GM10266 (cell line): ENCODE data around the gene GON4L.
"Not testable (repeated sequence)": the region's sequence is repeated elsewhere in the genome, so short reads cannot be mapped to it uniquely, and the experiment has no call there.

Experiments
- DNase-seq: peaks from one replicate; pipeline ENCODE4 v3.0.0; 2012; ENCODE audit errors: extremely low spot score
- TF ChIP-seq, protein P1 (sequence below): IDR thresholded peaks from 2 replicates; pipeline ENCODE4 v1.5.1; 2012; ENCODE audit warnings: mild to moderate bottlenecking, low read depth; ENCODE audit not compliant: control insufficient read depth, insufficient read depth; ENCODE audit errors: missing control alignments

GON4L gene

DNA sequence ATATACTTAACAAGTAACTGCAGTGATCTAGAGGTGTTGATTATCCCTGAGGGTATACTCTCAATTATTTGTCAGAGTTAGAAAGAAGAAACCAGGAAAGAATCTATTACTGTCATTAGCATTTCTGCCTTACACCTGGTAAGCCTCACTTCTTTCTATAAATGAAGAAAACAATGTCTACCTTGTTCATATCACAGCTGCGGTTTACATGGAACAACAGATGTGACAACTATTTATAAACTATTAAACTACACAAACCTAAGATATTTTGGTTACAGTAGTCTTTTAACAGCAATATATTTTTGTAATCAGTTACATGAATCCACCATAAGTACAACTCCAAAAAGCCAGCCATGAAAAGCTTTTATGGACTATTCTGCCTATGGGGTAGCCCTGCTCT lies 40.7 kb downstream of the GON4L start:
- DNase-seq, result no peak
- TF ChIP-seq, protein P1, sequence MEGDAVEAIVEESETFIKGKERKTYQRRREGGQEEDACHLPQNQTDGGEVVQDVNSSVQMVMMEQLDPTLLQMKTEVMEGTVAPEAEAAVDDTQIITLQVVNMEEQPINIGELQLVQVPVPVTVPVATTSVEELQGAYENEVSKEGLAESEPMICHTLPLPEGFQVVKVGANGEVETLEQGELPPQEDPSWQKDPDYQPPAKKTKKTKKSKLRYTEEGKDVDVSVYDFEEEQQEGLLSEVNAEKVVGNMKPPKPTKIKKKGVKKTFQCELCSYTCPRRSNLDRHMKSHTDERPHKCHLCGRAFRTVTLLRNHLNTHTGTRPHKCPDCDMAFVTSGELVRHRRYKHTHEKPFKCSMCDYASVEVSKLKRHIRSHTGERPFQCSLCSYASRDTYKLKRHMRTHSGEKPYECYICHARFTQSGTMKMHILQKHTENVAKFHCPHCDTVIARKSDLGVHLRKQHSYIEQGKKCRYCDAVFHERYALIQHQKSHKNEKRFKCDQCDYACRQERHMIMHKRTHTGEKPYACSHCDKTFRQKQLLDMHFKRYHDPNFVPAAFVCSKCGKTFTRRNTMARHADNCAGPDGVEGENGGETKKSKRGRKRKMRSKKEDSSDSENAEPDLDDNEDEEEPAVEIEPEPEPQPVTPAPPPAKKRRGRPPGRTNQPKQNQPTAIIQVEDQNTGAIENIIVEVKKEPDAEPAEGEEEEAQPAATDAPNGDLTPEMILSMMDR, result no peak

DNA sequence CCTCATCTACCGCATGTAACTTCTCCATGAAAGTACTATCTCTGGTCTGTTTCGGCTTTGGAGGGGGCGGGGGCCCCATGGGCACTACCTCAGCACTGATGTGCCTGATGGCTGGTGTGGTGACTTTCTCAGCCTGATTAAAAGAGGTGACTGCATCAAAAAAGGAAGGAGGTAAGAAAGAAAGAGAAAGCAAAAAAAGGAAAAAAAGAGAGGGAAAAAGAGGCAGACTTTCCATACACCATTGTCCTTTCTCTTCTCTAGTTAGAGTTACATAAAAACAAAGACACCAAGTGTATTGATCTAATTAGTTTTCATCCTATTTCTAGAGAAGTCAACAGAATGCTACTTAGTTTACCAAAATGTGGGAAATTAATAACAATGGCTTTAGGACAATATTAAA lies 43.3 kb downstream of the GON4L start:
- TF ChIP-seq, protein P1, result no peak

DNA sequence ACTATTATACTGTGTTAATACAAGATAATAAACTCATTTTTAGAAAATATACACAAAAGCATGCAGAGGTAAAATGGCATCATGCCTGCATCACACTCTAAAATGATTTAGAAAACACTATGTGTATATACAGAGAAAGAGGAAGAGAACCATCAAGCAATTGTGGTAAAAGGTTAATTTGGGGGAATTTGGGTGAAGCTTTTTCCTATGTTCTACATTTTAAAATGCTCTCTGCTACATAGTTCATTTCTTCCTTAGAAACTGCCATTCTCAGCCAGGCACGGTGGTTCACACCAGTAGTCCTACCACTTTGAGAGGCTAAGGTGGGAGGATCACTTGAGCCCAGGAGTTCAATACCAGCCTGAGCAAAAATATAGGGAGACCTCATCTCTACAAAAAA lies 44.1 kb downstream of the GON4L start:
- TF ChIP-seq, protein P1, result no peak
- DNase-seq, result no peak

More for the DNA sequence above, 43.3 kb downstream of the GON4L start:
- no peak for DNase-seq

DNA sequence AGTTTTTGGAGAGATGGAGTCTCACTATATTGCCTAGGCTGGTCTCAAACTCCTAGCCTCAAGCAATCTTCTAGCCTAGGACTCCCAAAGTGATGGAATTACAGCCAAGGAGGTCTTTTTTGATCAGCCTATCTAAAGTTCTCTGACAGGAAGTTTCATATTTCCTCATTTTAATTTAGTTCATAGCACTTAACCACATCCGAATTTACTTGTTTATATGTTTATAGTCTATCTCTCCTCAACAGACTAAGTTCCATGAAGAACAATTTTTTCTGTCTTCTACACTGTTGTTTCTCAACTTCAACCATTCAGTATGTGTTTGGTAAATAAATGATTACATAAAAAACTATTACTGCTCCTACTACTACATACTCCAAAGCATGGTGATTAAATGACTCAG lies 47.9 kb downstream of the GON4L start:
- TF ChIP-seq, protein P1, result no peak
- DNase-seq, result no peak

DNA sequence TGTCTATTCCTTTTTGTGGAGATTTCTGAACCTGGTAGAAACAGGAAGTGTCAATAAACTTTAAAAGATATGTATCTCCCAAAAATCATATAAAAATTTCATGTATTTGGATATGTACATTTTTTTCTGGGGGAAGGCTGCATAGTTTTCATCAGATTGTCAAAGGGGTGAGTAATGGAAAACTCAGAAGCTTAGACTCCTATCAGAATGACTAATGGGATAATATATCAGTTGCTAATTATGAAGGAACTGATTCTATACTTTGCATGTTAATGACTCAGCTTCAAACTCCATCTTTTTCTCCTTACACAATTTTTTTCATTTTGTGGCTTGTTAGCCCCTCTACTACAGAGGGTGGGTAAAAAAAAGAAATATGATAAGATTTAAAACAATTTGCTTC lies 55.9 kb downstream of the GON4L start:
- TF ChIP-seq, protein P1, result no peak
- no peak for DNase-seq

DNA sequence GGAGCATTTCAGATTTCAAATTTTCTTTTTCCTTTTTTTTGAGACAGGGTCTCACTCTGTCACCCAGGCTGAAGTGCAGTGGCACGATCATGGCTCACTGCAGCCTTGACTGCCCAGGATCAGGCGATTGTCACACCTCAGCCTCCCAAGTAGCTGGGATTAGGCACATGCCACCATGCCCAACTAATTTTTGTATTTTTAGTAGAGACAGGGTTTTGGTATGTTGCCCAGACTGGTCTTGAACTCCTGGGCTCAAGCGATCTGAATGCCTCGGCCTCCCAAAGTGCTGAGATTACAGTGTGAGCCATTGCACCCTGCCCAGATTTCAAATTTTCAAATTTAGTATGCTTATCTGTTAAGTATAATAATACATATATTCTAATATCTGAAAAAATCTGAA lies 61.4 kb downstream of the GON4L start:
- DNase-seq, result not testable (repeated sequence)

DNA sequence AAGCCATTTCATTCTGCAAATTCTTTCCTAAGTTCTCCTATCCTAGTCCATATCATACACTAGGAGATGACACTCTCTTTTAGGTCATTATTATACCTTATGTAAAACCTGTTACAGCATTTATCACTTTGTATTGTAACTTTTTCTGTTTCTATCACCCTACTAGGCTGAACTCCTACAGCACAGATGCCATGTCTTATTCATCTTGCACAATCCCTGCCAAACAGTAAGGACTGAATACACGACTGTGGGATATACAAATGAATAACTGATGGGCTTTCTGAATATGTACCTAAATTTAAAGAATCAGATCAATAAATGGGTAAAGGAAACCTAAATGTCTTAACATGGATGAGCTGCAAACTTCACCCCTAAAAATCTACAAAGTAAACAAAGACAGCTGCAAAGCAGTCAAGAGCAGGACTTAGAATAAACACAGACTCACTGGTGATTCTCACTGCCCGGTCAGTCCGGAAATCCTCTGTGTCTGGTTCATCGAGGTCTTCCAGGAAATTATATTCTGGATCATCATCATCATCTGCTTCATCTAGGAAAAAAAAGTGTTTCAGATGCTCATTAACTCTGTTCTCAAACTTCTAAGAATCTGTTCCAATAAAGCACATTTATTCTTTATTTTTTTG lies 62.3 kb downstream of the GON4L start:
- no peak for DNase-seq

More for the DNA sequence above, 62.3 kb downstream of the GON4L start:
- TF ChIP-seq, protein P1, result no peak
